CD4-positive, alpha-beta T cell treated with Interleukin-12 subunit alpha and Interleukin-12 subunit beta, for 1 hour (primary cell): ENCODE results near the gene BRD2.

Source experiments
- DNase-seq: peaks from one replicate; pipeline ENCODE4 v3.0.0-alpha.2; 2020

BRD2 gene

GRCh38 chr6:33001685-33002084 is 33.3 kb downstream of the BRD2 start:
- no peak for DNase-seq

GRCh38 chr6:33004940-33005339 is 36.5 kb downstream of the BRD2 start:
- DNase-seq, result no peak

- DNase-seq, result no peak
Measured at GRCh38 chr6:33007831-33008400, 39.5 kb downstream of the BRD2 start.

DNA sequence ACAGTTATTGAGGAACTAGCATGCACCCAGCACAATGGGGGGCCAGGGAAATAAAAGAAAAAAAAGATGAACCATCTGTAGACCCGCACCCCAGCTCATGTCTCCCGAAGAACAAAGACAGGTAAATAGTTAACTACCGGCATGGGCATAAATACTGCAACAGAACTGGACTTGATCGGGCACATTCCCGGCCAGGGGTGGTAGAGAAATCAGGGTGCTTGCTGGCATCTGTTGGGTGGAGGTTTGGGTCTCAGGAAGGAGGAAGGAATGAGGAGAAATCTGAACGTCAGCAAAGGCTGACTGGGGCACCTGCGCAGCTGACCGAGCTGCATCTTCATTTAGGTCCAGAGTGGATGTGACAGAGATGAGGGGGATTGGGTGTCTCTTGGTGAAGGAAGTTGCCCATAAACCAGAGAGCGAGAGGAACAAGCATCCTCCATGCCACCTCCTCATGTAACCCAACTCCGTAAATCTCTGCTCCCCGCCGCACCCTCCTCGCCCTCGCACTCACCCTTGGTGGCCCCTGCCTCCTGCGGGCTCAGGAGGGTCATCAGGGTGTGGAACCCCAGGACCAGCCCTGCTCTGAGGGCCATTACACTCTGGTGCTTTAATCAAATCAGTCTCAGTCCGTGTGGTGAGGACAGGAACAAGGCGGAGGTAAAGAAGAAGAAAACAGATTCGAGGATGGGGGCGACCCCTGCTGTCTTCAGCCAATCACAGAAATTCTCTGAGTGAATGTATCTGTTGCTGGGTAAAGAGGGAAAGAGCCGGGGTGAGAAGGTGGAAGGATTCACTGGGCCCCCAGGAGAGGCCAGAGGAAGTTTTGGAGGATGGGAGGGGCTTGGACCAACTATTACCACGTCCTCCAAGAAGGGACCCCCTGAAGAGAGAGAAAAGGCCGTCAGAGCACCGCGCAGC is 40.8 kb downstream of the BRD2 start, which contains the start of gene HLA-DOA:
Gene HLA-DOA (minus strand): TSS at position 648 of the 918 bp plus-strand sequence.
- peak; percentile 63 for DNase-seq

- no peak for DNase-seq
Measured at GRCh38 chr6:33010356-33010755, 42.0 kb downstream of the BRD2 start.

DNA sequence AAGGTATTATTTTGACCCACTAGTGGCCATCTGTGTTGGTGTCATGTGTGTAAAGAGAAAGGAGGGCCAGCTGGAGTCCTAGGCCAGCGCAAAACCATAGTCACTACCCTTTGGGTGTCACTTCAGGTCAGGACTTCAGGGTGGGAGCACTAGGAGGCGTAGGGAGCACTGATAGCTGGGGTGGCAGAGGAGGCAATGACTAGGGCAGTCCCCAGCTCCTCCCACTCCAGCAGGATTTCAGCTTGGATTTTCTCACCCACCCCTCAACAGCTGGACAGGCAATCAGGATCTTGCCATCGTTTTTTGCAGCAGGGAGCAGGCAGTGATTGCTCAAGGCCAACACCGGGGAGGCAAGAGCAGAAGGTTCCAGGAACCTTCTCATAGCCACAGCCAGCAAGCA is 45.2 kb downstream of the BRD2 start:
- DNase-seq, result no peak

DNA sequence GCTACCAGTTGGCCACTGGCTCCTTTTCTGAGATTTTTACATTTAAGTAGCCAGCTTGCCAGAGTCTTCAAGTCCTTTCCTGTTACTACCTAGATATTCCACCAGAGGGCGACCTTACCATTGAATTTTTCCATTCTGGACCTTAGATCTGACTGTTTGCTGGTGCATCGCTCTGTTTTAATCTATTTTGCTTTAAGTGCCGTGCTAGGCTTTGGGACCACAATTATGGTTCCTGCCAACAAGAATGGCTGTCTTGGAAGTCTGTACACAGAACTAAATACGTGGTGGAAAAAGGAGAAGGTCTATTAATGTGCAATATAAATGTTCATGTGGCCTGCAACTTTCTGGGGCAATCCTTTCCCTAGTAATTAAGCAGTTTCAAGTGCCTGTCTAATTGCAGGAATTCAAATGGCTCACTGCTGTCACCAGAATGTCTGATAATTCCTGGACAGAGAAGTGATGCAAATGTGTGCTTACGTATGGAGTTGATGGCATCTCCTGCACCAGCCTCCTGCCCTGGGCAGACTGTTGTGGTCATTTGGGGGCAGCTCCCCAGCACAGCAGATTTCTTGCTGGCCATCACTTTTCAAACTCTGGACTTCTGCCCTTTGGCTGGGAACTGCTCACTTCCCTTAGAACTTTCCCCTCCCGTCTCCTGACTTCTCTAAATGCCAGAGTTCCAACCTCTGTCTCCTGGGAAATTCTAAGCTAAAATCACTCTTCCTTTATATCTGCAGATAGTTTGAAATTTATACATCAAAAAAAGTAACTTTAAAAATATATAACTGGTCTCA is 46.6 kb downstream of the BRD2 start:
- peak; percentile 84 for DNase-seq

- DNase-seq, result no peak
Measured at GRCh38 chr6:33015798-33016197, 47.4 kb downstream of the BRD2 start.

- DNase-seq, result no peak
Measured at GRCh38 chr6:33017018-33017417, 48.6 kb downstream of the BRD2 start.

DNA sequence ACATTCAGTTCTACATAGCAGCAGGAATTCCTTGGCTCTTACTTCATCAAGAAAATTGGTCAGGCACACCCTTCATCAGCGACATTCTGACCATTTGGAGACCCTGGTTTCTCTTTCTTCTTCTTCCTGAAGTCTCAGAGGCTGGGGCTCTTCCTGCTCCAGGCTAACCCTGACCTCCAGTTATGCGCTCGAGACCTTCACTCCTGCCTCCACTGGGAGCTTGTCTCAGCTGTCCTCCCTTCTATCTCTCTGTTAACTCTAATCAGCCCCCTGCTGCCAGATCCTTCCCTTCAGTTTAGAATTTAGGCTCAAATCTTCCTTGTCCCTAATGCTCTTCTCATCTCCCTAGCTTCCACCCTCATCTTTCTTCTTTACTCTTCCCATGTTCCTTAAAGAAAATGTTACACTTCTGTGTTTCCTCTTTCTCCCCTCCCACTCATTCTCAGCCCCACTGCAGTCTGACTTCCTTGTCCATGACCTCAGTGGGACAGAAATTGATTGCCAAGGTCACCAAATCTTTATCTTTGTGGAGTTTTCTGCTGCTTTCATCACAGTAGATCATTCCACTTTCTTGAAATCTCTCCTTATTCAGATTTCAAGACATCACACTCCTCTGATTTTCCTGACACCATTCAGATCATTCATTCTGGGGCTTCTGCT is 49.4 kb downstream of the BRD2 start:
- DNase-seq, result no peak

- DNase-seq, result no peak
Measured at GRCh38 chr6:33018418-33018817, 50.0 kb downstream of the BRD2 start.

- DNase-seq, result peak; percentile 37
Measured at GRCh38 chr6:33018904-33019303, 50.5 kb downstream of the BRD2 start.

DNA sequence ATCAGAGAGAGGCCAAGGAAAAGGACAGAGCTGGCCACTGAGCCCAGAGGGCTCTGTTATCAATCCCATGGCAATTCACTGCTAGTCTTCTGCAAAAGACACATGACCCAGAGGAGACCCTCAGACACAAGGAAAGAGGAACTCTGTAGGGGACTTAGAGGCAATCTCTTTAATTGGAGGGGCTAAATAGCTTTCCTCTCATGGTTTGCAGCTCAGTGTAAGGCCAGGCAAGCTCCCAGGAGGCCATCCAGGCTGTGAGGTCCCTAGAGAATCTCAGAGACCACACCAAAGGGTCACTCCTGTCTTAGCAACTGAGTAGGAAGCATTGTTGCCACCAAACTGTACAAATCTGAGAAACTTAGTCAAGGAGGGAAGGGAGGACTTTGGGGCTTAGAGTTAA is 51.0 kb downstream of the BRD2 start:
- no peak for DNase-seq

DNA sequence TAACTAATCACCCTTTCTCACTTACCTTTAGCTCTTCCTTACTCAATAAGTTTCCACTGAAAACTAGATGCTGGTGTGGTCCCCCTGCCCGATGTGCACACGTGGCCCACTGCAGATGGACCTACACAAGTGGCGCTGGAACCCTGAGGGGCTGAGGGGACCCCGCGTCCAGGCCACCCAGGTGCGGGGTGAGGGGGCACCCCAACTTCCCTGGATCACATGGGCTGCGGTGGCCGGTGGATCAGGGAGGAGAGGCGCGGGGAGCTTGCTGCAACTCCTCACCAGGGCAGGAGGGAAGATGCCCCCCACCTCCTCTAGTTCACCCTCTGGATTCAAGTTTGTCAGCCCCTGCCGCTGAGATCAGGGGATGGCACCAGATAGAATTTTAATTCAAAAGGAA is 53.5 kb downstream of the BRD2 start:
- no peak for DNase-seq

GRCh38 chr6:33023536-33023935 is 55.1 kb downstream of the BRD2 start:
- no peak for DNase-seq

DNA sequence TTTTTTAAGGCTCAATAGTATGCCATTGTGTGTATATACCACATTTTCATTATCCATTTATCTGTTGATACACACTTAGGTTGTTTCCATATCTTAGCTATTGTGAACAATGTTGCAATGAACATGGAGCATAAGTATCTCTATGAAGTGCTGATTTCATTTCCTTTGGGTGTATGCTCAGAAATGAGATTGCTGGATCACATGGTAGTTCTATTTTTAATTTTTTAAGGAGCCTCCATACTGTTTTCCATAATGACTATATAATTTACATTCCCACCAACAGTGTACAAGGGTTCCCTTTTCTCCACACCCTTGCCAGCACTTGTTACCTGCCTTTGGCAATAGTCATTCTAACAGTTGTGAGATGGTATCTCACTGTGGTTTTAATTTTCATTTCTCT is 56.1 kb downstream of the BRD2 start:
- DNase-seq, result no peak

DNA sequence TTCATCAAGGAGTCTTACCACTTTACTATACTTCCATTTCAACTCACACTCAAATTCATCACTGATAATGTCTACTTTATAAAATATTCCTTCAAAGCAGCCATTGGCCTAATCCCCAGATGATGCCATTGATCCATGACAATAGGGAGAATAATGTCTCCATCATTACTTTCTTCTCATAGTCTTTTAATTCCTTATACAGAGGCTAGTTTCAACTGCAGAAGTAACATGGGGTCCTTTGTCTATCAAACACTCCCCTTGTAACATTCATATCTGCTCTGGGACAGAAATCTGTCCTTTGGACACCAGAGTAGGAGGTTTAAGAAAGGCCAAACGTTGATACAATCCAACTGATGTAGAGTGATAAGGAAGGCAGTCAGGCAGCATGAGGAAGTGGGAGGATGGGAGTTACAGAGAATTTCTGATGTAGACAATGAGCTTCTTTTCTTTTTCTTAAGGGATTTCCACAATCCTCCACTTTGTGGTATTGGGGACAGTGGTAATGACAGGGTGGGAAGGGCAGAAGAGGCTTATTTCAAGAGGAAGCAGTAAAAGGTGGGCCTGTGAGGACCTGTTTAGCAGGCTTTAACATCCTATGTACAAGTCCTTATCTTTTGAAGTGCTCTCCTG is 59.9 kb downstream of the BRD2 start:
- no peak for DNase-seq

DNA sequence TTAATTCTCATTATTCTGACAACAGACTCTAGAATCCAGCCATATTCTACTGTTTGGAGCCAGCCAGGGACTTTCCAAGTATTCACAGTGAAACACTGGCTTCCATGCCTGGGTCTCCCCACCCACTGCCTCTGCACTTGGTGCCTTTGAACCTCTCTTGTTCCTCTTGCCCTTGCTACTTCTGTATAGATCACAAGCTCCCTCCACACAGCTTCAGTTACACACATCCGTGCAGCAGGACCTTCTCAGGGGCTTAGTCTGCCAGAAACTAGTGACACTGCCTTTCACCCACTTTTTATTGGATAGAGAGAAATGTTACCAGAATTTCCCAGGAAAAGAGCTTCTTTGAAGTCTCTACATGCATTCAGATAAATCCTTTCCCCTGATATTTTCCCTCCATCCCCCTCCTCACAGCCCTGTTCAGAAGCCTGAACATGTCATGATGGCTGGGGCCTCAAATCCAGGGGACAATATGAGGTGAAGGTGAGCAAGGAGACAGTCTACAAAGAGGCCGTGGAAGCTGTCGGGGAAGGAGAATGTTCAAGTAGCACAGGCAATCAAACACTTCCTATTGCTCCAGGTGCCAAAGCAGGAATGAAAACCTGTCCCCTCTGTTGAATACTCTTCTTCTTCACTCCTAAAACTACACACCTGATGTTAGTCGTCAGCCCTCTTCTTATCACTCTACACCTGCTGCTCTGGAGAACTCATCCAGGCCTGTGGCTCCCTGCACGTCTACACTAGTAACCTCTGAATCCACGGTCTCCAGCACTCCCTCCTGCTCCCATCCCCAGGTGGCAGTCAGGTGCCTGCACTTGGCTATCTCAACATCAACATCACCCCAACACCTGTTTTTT is 61.2 kb downstream of the BRD2 start:
- peak; percentile 49 for DNase-seq

- DNase-seq, result no peak
Measured at GRCh38 chr6:33030245-33030644, 61.9 kb downstream of the BRD2 start.
